HG02840 (cell line): ENCODE measurements around the gene GTPBP10.
"Not testable (repeated sequence)": the region's sequence is repeated elsewhere in the genome, so short reads cannot be mapped to it uniquely, and the experiment has no call there.

ENCODE experiments used
- ATAC-seq: cut with Tn5 transposase; IDR thresholded peaks from one replicate; pipeline ENCODE4 v1.9.1; 2021; ENCODE audit warnings: mild to moderate bottlenecking, moderate library complexity, moderate number of reproducible peaks; ENCODE audit not compliant: unreplicated experiment, low FRiP score

Gene GTPBP10

DNA sequence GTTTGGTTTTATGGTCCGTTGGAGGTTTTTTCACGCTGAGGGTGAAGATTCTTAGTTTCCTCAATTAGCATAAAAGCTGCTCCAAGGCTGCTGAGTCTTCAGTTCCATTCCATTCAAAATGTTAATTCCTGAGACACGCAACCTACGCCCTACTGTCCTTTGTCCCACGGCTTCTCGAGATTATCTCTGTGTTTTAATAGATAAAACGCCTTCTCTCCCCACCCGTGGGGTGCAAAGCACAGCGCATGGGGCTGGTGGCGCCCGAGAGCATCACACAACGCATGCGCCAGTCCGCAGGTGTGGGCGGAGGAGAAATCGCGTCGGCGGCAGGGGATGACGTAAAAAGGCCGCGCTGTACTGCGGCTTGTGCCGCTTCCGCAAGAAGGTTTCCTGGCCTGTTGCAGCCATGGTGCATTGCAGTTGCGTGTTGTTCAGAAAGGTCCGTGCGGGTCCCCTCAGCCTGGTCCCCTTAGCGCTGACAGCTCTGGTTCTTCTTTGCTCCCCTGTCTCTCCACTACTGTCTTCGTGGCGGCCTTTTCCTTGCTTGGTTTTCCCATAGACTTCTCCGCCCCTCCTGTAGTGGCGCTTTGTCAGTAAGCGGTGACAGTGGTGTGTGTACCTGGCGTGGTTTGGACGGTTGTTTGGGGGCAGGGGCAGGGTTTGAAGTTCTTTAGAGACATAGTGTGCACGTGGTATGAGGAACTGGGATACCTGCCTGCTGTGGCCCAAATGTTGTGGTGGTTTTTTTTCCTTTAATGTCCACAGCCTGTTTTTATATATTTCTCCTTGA, at the start of gene GTPBP10:
Gene GTPBP10 (plus strand): TSS at position 381 of the 790 bp plus-strand sequence. CDS start 26 bp downstream, at position 407.
- peak; percentile 96 for ATAC-seq

GRCh38 chr7:90298145-90299038, 48.1 kb upstream of the GTPBP10 start:
- ATAC-seq = no peak

DNA sequence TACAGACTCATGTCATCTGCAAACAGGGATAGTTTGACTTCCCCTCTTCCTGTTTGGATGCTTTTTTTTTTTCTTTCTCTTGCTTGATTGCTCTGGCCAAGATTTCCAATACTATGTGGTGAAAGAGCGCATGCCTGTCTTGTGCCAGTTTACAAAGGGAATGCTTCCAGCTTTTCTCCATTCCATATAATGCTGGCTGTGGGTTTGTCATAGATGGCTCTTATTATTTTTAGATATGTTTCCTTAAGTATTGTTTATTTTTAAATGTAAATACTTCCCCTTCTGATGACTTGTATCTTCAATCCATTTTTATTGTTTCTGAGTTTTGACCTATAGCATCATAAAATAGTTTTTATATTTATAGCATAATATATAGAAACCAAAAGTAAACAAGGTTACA, 43.3 kb upstream of the GTPBP10 start:
- no peak for ATAC-seq

DNA sequence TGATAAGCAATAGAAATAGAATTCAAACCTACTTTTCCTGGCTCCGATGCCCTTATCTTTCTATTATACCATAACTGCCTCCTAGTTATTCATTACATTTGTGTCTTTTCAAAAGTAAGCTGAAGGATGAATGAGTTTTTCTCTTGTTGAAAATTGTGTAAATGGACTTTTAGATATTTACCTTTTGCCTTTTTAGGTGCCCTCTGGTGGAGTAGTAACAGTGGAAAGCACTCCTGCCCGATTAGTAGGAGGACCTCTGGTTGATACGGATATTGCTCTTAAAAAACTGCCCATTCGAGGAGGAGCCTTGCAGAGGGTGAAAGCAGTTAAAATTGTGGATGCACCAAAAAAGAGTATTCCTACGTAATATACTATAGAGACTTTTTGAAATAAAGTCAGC, 36.6 kb upstream of the GTPBP10 start:
- ATAC-seq = no peak

DNA sequence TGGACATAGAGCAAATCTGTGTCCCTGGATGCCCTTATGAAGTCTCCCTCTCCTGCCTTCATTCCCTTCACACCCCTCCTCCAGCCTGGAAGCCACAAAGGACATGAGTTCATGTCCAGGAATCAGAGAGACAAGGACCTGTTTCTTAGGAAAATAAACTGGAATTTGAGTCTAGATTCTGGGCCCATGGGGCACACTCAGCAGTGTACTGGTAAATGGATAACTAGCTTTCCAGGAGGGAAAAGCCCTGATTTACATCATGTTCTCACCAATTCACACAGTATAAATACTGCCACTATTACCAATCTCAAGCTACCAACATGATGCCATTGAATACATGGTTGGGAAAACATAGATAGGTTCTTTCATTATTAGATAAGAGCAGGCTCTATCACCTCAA, 35.3 kb upstream of the GTPBP10 start:
- no peak for ATAC-seq

GRCh38 chr7:90312745-90313144, 33.8 kb upstream of the GTPBP10 start:
- ATAC-seq = no peak

DNA sequence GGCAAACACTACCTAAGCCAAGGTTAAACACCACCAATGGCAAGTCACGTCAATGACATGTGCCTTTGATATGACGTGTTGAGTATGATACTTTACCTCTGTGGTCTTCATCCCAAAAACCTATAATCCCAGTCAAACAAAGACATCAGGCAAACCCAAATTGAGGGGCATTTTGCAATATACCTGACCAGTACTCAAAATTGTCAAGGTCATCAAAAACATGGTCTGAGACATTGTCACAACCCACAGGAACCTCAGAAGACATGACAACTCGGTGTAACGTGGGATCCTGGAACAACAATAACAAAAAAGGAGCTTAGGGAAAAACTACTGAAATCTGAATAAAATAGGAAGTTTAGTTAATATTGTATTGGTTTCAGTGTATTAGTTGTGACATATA, 32.6 kb upstream of the GTPBP10 start:
- no peak for ATAC-seq

- no peak for ATAC-seq
These were observed 26.5 kb upstream of the GTPBP10 start for GRCh38 chr7:90320014-90320413.

GRCh38 chr7:90320418-90320800, 26.1 kb upstream of the GTPBP10 start:
- ATAC-seq = no peak

GRCh38 chr7:90320801-90321494, 25.6 kb upstream of the GTPBP10 start, which contains the start of gene FAM237B:
Gene FAM237B, minus strand, starts transcription at chr7:90321304. Its CDS starts 1,556 bp downstream, at chr7:90319748.
- ATAC-seq = no peak

GRCh38 chr7:90322837-90323236, 23.7 kb upstream of the GTPBP10 start:
- ATAC-seq = no peak

DNA sequence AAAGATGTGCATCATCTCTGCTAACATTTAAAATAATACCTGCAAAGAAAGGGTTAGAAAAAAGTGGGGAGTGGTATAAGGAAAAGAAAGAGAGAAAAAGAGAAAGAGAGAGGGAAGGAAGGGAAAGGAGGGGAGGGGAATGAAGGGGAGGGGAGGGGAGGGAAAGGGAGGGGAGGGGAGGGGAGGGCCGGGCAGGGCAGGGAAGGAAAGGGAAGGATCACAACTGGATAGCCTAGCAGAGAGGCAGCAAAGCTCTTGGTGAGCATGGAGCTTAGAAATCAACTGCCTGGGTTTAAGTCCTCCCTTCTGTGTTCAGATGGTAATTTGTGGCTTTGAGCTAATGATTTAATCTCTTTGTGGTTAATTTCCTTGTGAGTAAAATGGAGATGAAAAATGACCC, 20.0 kb upstream of the GTPBP10 start:
- ATAC-seq = no peak

DNA sequence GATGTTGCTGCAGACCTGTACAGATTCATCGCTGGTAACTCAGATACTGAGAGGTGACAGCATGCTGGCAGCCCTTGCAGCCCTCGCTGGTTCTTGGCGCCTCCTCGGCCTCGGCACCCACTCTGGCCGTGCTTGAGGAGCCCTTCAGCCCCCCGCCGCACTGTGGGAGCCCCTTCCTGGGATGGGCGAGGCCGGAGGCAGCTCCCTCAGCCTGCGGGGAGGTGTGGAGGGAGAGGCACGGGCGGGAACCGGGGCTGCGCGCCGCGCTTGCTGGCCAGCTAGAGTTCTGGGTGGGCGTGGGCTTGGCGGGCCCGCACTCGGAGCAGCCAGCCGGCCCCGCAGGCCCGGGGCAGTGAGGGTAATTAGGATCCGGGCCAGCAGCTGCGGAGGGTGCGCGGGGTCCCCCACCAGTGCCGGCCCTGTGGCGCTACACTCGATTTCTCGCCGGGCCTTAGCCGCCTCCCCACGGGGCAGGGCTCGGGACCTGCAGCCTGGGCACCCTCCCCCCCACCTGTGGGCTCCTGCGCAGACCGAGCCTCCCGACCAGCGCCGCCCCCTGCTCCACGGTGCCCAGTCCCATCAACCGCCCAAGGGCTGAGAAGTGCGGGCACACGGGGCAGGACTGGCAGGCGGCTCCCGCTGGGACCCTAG, 12.2 kb upstream of the GTPBP10 start:
- no peak for ATAC-seq

GRCh38 chr7:90334926-90335325, 11.6 kb upstream of the GTPBP10 start:
- not testable (repeated sequence) for ATAC-seq

DNA sequence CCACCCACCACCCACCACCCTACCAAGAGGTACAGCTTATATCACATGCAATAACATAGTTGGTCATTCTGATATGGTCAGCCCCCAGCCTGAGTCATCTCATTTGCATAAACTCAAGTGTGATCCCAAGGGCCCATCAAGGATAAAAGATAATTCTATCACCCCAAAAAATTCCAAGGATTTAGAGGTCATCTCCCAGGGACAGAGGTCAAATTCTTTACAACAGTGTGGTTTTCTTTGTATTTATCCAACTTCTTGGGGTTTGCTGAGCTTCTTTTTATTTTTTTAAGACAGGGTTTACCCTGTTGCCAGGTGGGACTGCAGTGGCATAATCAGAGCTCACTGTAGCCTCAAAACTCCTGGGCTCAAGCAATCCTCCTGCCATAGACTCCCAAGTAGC, 9.4 kb upstream of the GTPBP10 start:
- no peak for ATAC-seq

DNA sequence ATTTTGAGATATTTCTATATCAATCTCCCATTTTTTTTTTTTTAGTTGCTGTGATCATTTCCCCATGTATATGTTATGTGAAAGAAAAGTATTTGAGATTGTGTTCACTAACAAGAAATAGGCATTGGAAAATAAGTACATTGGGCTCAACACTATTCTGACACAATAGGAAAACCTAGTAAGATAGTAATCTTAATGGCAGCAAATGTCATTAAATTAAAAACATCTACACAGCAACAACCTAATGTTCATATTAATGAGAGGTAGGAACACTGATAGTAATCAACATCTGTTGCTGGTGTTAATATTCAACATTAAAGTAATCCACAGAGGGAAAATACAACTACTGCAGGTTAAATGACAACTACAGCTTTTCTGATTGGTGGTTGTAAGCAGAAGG, 1.5 kb upstream of the GTPBP10 start:
- ATAC-seq = no peak

DNA sequence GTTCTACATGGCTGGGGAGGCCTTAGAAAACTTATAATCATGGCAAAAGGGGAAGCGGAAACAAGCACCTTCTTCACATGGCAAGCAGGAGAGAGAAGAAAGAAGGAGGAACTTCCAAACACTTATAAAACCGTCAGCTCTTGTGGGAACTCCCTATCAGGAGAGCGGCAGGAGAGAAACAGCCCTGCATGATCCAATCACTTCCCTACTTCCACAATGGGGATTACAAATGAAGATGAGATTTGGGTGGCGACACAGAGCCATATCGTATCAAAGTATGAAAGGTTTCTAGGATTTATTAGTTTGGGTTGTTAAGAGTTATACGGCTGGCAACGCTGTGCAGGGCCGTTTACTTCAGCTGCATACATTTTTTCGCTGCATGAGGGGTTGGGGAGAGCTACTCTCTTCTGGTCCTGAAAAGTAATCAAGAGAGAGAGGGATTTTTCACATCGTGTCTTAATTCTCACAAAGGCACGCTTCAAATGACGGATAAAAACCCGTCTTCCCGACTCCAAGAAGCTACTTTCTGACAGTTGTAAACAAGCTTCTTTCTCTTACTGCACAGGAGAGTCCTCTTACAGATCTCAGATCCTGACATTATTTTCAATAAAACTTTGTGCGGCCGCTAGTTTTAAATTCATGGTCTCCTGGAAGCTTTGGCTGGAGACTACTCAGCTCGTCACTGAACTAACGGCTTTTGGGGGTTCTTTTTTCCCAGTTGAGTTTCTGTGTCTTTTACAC, 751 bp upstream of the GTPBP10 start:
- ATAC-seq = peak; percentile 31

GRCh38 chr7:90347759-90348158, 1.2 kb downstream of the GTPBP10 start:
- ATAC-seq = no peak

- no peak for ATAC-seq
These were observed 2.8 kb downstream of the GTPBP10 start for GRCh38 chr7:90349305-90349704.

DNA sequence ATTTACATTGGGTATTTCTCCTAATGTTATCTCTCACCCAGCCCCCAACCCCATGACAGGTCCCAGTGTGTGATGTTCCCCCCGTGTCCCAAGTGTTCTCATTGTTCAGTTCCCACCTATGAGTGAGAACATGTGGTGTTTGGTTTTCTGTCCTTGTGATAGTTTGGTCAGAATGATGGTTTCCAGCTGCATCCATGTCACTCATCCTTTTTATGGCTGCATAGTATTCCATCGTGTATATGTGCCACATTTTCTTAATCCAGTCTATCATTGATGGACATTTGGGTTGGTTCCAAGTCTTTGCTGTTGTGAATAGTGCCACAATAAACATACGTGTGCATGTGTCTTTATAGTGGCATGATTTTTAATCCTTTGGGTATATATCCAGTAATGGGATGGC, 3.5 kb downstream of the GTPBP10 start:
- ATAC-seq = not testable (repeated sequence)
